Measurements from ENCODE around the gene CERCAM. TPM values are rescaled to one million over a fixed set of nuclear protein-coding genes. Genes with fewer than 3 reads are reported as not detected.
A peak's percentile ranks its signal among the peaks of the same experiment; 100 is the strongest.

The CERCAM gene
- polyA plus RNA-seq, 3 donors = 1.5 to 2.5 (median 1.8) TPM

DNA sequence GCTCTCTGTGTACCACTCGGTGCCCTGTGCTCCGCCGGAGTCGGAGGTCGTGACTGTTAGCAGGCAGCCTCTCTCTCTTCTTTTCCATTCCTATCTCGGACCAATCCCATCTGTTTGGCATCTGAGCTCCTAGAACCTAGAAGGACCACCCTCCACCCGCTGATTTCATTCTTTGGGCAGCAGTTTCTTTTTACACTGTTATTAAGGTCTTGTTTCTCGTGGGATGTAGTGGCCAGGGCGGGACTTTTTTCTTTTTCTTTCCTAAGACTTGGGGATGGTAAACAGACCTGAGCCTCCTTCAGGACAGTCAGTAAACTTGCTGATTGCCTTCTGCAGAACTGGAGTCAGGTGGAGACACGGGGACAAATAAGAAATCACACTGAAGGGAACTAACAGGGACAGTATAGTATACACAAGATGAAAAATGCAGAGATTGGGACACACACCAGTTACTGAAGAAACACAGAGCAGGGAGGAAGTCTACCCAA is 49.0 kb upstream of the CERCAM start:
- WGBS (ENCODE audit: insufficient coverage) = 0% methylated on average over 6 of the region's 10 CpGs
- peaks cover 0 to 3% (median 0%) of the 10 kb centered on the region in 3 donors for H3K27me3 Mint-ChIP-seq (ENCODE audit: low read depth in 3 of 3)
- no peaks in the 10 kb centered on the region for H3K9me3 ChIP-seq (replicated peaks in 1 of 2; ENCODE audit: control insufficient read depth in 1 of 2, insufficient read depth in 1 of 2, low read length in 2 of 2)
- H3K9ac ChIP-seq (ENCODE audit: insufficient read depth, low read length, poor library complexity, severe bottlenecking) = peak overlapping the region; percentile 91
- H3K4me2 ChIP-seq (replicated peaks; ENCODE audit: extremely low read depth, low read length, poor library complexity, severe bottlenecking) = peak overlapping the region; percentile 83
- H3K27me3 ChIP-seq (ENCODE audit: control insufficient read depth in 2 of 2, insufficient read depth in 2 of 2, low read length in 2 of 2) = no peaks in the 10 kb centered on the region
- H3K36me3 ChIP-seq (replicated peaks in 1 of 2; ENCODE audit: control insufficient read depth in 1 of 2, insufficient read depth in 2 of 2, low read length in 2 of 2) = peaks cover 4 to 20% of the 10 kb centered on the region in 2 donors
- intact Hi-C loops (cut with micrococcal nuclease) = loop anchor here (2.0 to 10.0 kb wide), 4 partner anchors 47 to 94 kb away; partner anchors contain the start of genes COQ4 (in 2 of the 2), TRUB2 (in 2 of the 2), GOLGA2 (in 1 of the 2) and ODF2 (in 1 of the 2)
- peaks cover 30% of the 10 kb centered on the region for H3K4me1 Mint-ChIP-seq
- H4K20me1 ChIP-seq (ENCODE audit: insufficient read depth, low read length) = peaks cover 14% of the 10 kb centered on the region
- peak overlapping the region; percentile 83 to 99 for H3K27ac ChIP-seq (ENCODE audit: low read depth in 1 of 2, low read length in 2 of 2)
- TF ChIP-seq CTCF (IDR thresholded peaks at IDR 0.05) = no peak
- H3K4me3 ChIP-seq (replicated peaks in 1 of 3; ENCODE audit: low read depth in 2 of 3, low read length in 3 of 3) = peak overlapping the region; percentile 75 to 94 (median 93)
- H3K4me3 Mint-ChIP-seq = peak overlapping the region; percentile 89 to 96
- peaks cover 52% of the 10 kb centered on the region for H3K79me2 ChIP-seq (ENCODE audit: insufficient read depth, low read length)
- H2AFZ ChIP-seq (ENCODE audit: insufficient read depth, low read depth, low read length, poor library complexity, severe bottlenecking) = peak overlapping the region; percentile 88
- peak overlapping the region; percentile 95 to 99 (median 98) for H3K27ac Mint-ChIP-seq
- no peaks in the 10 kb centered on the region for H3K9me3 Mint-ChIP-seq
- peaks cover 18 to 30% of the 10 kb centered on the region in 2 donors for H3K36me3 Mint-ChIP-seq
- peak; percentile 22 to 49 (median 37) for DNase-seq
- peaks cover 20 to 22% of the 10 kb centered on the region in 2 donors for H3K4me1 ChIP-seq (ENCODE audit: control insufficient read depth in 1 of 2, insufficient read depth in 2 of 2, low read length in 2 of 2)

DNA sequence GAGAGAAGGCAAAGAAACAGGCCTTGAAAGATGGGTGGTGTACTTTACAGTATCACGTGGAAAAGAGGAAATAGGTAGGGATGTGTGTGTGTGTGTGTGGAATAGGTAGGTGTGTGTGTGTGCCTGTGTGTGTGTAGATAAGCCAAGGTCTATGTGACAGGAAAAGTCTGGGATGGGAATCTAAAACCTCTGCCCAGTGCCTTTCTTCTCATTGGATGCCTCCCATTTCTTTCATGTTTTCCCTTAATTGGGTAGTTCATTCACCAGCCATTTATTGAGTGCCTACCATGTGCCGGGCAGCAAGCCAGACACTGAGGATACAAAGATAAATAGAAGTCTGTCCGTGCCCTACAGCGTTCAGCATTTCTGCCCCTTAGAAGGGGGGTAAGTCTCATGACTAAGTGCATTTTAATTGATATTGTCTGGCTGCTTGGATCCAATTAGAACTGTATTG is 48.4 kb upstream of the CERCAM start:
- no peak for DNase-seq
- H3K9me3 Mint-ChIP-seq = no peaks in the 10 kb centered on the region
- Histone ChIP-seq H3K4me2 (replicated peaks; ENCODE audit: extremely low read depth, low read length, poor library complexity, severe bottlenecking) (peak overlapping the region; percentile 83), H2AFZ (ENCODE audit: insufficient read depth, low read depth, low read length, poor library complexity, severe bottlenecking) (peak overlapping the region; percentile 88), H3K27ac (ENCODE audit: low read depth in 1 of 2, low read length in 2 of 2) (peak overlapping the region in 1 of 2 donors; percentile 99), H3K4me1 (ENCODE audit: control insufficient read depth in 1 of 2, insufficient read depth in 2 of 2, low read length in 2 of 2) (peaks cover 20 to 22% of the 10 kb centered on the region in 2 donors), H3K36me3 (replicated peaks in 1 of 2; ENCODE audit: control insufficient read depth in 1 of 2, insufficient read depth in 2 of 2, low read length in 2 of 2) (peaks cover 7 to 26% of the 10 kb centered on the region in 2 donors), H3K79me2 (ENCODE audit: insufficient read depth, low read length) (peaks cover 57% of the 10 kb centered on the region), H3K4me3 (replicated peaks in 1 of 3; ENCODE audit: low read depth in 2 of 3, low read length in 3 of 3) (peak overlapping the region in 2 of 3 experiments; percentile 93 to 94), H3K9ac (ENCODE audit: insufficient read depth, low read length, poor library complexity, severe bottlenecking) (peak overlapping the region; percentile 91), H3K9me3 (replicated peaks in 1 of 2; ENCODE audit: control insufficient read depth in 1 of 2, insufficient read depth in 1 of 2, low read length in 2 of 2) (no peaks in the 10 kb centered on the region), H4K20me1 (ENCODE audit: insufficient read depth, low read length) (peaks cover 18% of the 10 kb centered on the region), H3K27me3 (ENCODE audit: control insufficient read depth in 2 of 2, insufficient read depth in 2 of 2, low read length in 2 of 2) (no peaks in the 10 kb centered on the region)
- peak overlapping the region; percentile 89 to 96 for H3K4me3 Mint-ChIP-seq
- peaks cover 18 to 30% of the 10 kb centered on the region in 2 donors for H3K36me3 Mint-ChIP-seq
- H3K27ac Mint-ChIP-seq = peak overlapping the region; percentile 95 to 99 (median 98)
- WGBS (ENCODE audit: insufficient coverage) = 0% methylated on average over 3 of the region's 4 CpGs
- intact Hi-C loops (cut with micrococcal nuclease) = loop anchor here in 1 of 2 donors (5.0 to 10.0 kb wide), 3 partner anchors 47 to 95 kb away; partner anchors contain the start of genes COQ4, GOLGA2, ODF2 and SWI5
- no peak for TF ChIP-seq CTCF (IDR thresholded peaks at IDR 0.05)
- peaks cover 30% of the 10 kb centered on the region for H3K4me1 Mint-ChIP-seq
- H3K27me3 Mint-ChIP-seq (ENCODE audit: low read depth in 3 of 3) = peaks cover 0 to 3% (median 0%) of the 10 kb centered on the region in 3 donors
